Neural cell (in vitro differentiated cells): Measurements from ENCODE around the gene NUBPL.

Experiments used
- EP300 ChIP-seq: fragments of 450-650 bp; conservative IDR thresholded peaks from 2 replicates; pipeline ENCODE4 v1.6.1; 2014; ENCODE audit warnings: antibody characterized with exemption, mild to moderate bottlenecking, moderate library complexity; ENCODE audit not compliant: poor library complexity, severe bottlenecking
- TF ChIP-seq, protein P1 (sequence below): fragments of 450-650 bp; IDR thresholded peaks from 2 replicates; pipeline ENCODE4 v1.5.1; 2014; ENCODE audit warnings: antibody characterized with exemption, mild to moderate bottlenecking, moderate library complexity; ENCODE audit not compliant: poor library complexity, severe bottlenecking

DNA sequence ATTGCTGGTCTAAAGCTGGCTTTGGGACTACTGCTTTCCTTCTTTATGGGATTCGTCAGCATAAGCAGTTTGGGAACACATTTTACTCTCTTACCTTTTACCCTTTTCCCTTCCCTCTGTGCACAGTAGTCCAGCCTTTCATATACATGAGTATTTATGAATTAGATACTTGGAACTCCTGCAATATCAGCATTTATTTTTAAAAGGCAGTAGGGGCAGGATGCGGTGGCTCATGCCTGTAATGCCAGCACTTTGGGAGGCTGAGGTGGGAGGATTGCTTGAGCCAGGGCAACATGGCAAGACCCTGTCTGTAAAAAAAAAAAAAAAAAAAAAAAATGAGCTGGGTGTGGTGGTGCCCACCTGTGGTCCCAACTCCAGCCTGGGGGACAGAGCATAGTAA lies 3.0 kb downstream of the NUBPL start:
- no peak for TF ChIP-seq EP300
- TF ChIP-seq, protein P1, sequence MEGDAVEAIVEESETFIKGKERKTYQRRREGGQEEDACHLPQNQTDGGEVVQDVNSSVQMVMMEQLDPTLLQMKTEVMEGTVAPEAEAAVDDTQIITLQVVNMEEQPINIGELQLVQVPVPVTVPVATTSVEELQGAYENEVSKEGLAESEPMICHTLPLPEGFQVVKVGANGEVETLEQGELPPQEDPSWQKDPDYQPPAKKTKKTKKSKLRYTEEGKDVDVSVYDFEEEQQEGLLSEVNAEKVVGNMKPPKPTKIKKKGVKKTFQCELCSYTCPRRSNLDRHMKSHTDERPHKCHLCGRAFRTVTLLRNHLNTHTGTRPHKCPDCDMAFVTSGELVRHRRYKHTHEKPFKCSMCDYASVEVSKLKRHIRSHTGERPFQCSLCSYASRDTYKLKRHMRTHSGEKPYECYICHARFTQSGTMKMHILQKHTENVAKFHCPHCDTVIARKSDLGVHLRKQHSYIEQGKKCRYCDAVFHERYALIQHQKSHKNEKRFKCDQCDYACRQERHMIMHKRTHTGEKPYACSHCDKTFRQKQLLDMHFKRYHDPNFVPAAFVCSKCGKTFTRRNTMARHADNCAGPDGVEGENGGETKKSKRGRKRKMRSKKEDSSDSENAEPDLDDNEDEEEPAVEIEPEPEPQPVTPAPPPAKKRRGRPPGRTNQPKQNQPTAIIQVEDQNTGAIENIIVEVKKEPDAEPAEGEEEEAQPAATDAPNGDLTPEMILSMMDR: no peak
